ENCODE measurements around the gene TRABD2B. TPM values are rescaled to one million over a fixed set of nuclear protein-coding genes. Genes with fewer than 3 reads are reported as not detected.

TRABD2B gene
- total and polyA plus RNA-seq, 2 donors from 2014 or later: 19.8 to 62.0 TPM

DNA sequence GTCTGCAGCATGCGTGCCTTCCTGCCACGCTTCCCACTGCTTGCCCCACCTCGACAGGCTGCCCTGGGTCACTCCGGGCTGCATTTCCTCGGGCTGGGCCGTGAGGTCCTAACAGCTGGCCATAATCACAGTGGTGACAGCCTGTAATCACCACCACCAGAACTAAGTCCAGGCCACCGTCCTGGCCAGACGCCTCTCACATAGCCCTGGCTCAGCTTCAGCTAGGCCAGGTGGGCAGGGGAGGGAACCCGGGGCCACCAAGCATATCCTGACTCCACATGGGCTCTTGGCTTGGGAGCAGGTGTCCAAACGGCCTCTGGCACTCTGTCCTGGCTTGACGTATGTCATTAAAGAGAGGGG is 229.5 kb downstream of the TRABD2B start:
- FAIRE-seq (no peak), DNase-seq (peak in 4 of 5 donors; percentile 52 to 66 (median 58))
- TF ChIP-seq, protein P1, sequence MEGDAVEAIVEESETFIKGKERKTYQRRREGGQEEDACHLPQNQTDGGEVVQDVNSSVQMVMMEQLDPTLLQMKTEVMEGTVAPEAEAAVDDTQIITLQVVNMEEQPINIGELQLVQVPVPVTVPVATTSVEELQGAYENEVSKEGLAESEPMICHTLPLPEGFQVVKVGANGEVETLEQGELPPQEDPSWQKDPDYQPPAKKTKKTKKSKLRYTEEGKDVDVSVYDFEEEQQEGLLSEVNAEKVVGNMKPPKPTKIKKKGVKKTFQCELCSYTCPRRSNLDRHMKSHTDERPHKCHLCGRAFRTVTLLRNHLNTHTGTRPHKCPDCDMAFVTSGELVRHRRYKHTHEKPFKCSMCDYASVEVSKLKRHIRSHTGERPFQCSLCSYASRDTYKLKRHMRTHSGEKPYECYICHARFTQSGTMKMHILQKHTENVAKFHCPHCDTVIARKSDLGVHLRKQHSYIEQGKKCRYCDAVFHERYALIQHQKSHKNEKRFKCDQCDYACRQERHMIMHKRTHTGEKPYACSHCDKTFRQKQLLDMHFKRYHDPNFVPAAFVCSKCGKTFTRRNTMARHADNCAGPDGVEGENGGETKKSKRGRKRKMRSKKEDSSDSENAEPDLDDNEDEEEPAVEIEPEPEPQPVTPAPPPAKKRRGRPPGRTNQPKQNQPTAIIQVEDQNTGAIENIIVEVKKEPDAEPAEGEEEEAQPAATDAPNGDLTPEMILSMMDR (IDR thresholded peaks at IDR 0.05; ENCODE audit: borderline replicate concordance, extremely low read depth, insufficient read depth): no peak
- intact Hi-C loops (cut with DNase I): no loop called here
- Histone ChIP-seq H3K27me3 (ENCODE audit: control insufficient read depth, insufficient read depth, low read length) (no peaks in the 10 kb centered on the region), H3K4me3 (ENCODE audit: low read length in 3 of 3) (no peak overlapping the region), H3K36me3 (ENCODE audit: control insufficient read depth in 2 of 3, insufficient read depth in 3 of 3, low read length in 3 of 3) (peaks cover 0 to 5% (median 0%) of the 10 kb centered on the region in 3 donors), H3K9ac (ENCODE audit: low read length in 3 of 3) (no peak overlapping the region), H3K27ac (ENCODE audit: low read depth in 2 of 2, low read length in 2 of 2) (no peak overlapping the region), H3K9me3 (ENCODE audit: control insufficient read depth in 2 of 3, insufficient read depth in 1 of 3, low read length in 3 of 3) (no peaks in the 10 kb centered on the region), H3K4me1 (ENCODE audit: control insufficient read depth in 2 of 3, insufficient read depth in 2 of 3, low read depth in 1 of 3, low read length in 3 of 3) (peaks cover 0 to 4% (median 0%) of the 10 kb centered on the region in 3 donors)

GRCh38 chr1:47766832-47767740 is 230.1 kb downstream of the TRABD2B start:
- intact Hi-C loops (cut with DNase I): no loop called here

DNA sequence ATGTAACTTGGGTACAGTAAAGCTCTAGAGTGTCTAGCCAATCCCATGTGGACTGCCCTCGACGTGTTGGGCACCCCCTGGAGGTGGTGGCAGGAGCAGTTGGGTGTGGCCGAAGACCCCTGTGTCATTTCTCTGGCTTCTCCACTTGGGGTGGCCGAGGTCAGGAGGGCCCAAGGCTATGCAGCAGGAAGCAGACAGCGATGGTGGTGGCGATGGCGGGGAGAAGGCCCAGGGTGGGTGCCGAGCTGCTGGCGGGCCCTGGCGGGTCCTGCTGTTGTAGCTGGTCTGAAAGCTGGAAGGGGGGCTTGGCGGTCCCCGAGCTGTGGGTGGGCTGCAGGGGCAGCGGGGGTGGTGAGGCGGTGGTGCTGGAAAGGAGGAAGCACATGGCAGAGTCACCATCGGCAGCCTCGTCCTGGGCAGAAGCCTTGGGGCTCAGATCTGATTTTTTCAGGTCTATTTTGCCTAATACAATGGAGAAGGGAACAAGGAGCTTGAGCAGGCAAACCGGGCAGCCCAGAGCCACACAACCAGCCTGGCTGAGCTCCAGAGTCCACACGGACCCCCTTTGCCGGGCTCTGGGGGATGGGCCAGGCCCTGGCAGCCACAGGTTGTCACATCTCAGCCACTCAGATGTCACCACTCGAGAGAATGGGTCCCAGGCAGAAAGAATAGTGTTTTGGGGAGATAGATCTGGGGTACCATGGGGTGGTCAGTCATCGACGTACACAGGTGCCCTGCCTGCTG is 231.3 kb downstream of the TRABD2B start:
- peaks cover 0 to 5% (median 0%) of the 10 kb centered on the region in 3 donors for H3K36me3 ChIP-seq (ENCODE audit: control insufficient read depth in 2 of 3, insufficient read depth in 3 of 3, low read length in 3 of 3)
- TF ChIP-seq, protein P1 (IDR thresholded peaks at IDR 0.05; ENCODE audit: borderline replicate concordance, extremely low read depth, insufficient read depth): no peak
- DNase-seq (peak in 1 of 5 donors; percentile 60), FAIRE-seq (no peak)
- no peak overlapping the region for H3K9ac ChIP-seq (ENCODE audit: low read length in 3 of 3)
- no peaks in the 10 kb centered on the region for H3K27me3 ChIP-seq (ENCODE audit: control insufficient read depth, insufficient read depth, low read length)
- no peak overlapping the region for H3K4me3 ChIP-seq (ENCODE audit: low read length in 3 of 3)
- intact Hi-C loops (cut with DNase I): no loop called here
- peaks cover 0 to 4% (median 0%) of the 10 kb centered on the region in 3 donors for H3K4me1 ChIP-seq (ENCODE audit: control insufficient read depth in 2 of 3, insufficient read depth in 2 of 3, low read depth in 1 of 3, low read length in 3 of 3)
- H3K9me3 ChIP-seq (ENCODE audit: control insufficient read depth in 2 of 3, insufficient read depth in 1 of 3, low read length in 3 of 3): no peaks in the 10 kb centered on the region
- no peak overlapping the region for H3K27ac ChIP-seq (ENCODE audit: low read depth in 2 of 2, low read length in 2 of 2)

More at GRCh38 chr1:47766832-47767740, 230.1 kb downstream of the TRABD2B start:
- TF ChIP-seq, protein P1 (IDR thresholded peaks at IDR 0.05; ENCODE audit: borderline replicate concordance, extremely low read depth, insufficient read depth): no peak
- DNase-seq (peak in 1 of 5 donors; percentile 30), FAIRE-seq (no peak)
- Histone ChIP-seq H3K9me3 (ENCODE audit: control insufficient read depth in 2 of 3, insufficient read depth in 1 of 3, low read length in 3 of 3) (no peaks in the 10 kb centered on the region), H3K36me3 (ENCODE audit: control insufficient read depth in 2 of 3, insufficient read depth in 3 of 3, low read length in 3 of 3) (peaks cover 0 to 5% (median 0%) of the 10 kb centered on the region in 3 donors), H3K4me1 (ENCODE audit: control insufficient read depth in 2 of 3, insufficient read depth in 2 of 3, low read depth in 1 of 3, low read length in 3 of 3) (peaks cover 0 to 4% (median 0%) of the 10 kb centered on the region in 3 donors), H3K27ac (ENCODE audit: low read depth in 2 of 2, low read length in 2 of 2) (no peak overlapping the region), H3K4me3 (ENCODE audit: low read length in 3 of 3) (no peak overlapping the region), H3K27me3 (ENCODE audit: control insufficient read depth, insufficient read depth, low read length) (no peaks in the 10 kb centered on the region), H3K9ac (ENCODE audit: low read length in 3 of 3) (no peak overlapping the region)

Measured in kidney (tissue), 14 donors.